Activated naive CD4-positive, alpha-beta T cell treated with anti-CD3 and anti-CD28 coated beads, Interleukin-2, amount 10 ng/mL, durations not matched to agents 7 days and 5 days (primary cell): ENCODE measurements around the gene CD99.
A peak's percentile ranks its signal among the peaks of the same experiment; 100 is the strongest.
"Not testable (repeated sequence)": the region's sequence is repeated elsewhere in the genome, so short reads cannot be mapped to it uniquely, and the experiment has no call there.

Source experiments
- CTCF ChIA-PET: fragments of 350-600 bp; sonication (Branson Sonifier 250); formaldehyde crosslinking; loops from one replicate; lab custom pipeline; 2021; ENCODE audit warnings: antibody characterized with exemption; lab: Charles Lee
- DNase-seq: peaks from one replicate; pipeline ENCODE4 v3.0.0-alpha.2; 2020
- H3K27ac Mint-ChIP-seq: one replicate; pipeline ENCODE4 v1.8.0; 2021; ENCODE audit warnings: mild to moderate bottlenecking, moderate library complexity, mixed read lengths
- H3K27me3 Mint-ChIP-seq: one replicate; pipeline ENCODE4 v1.8.0; 2021; ENCODE audit warnings: mild to moderate bottlenecking, mixed read lengths
- H3K36me3 Mint-ChIP-seq: one replicate; pipeline ENCODE4 v1.8.0; 2021; ENCODE audit warnings: mixed read lengths
- H3K4me1 Mint-ChIP-seq: one replicate; pipeline ENCODE4 v1.8.0; 2021; ENCODE audit warnings: mixed read lengths
- H3K4me3 Mint-ChIP-seq: one replicate; pipeline ENCODE4 v1.8.0; 2021; ENCODE audit warnings: mild to moderate bottlenecking, moderate library complexity, mixed read lengths
- H3K9me3 Mint-ChIP-seq: one replicate; pipeline ENCODE4 v1.8.0; 2021; ENCODE audit warnings: mixed read lengths

Gene CD99

GRCh38 chrX:2715066-2715600 is 24.0 kb downstream of the CD99 start:
- H3K27me3 Mint-ChIP-seq: no peaks in the 10 kb centered on the region
- DNase-seq: no peak
- peak overlapping the region; percentile 25 for H3K27ac Mint-ChIP-seq
- H3K36me3 Mint-ChIP-seq: peaks cover 59% of the 10 kb centered on the region
- CTCF ChIA-PET: no interaction called here
- H3K4me1 Mint-ChIP-seq: peaks cover 61% of the 10 kb centered on the region
- no peak overlapping the region for H3K4me3 Mint-ChIP-seq
- no peaks in the 10 kb centered on the region for H3K9me3 Mint-ChIP-seq

GRCh38 chrX:2717312-2717711 is 26.2 kb downstream of the CD99 start:
- peaks cover 46% of the 10 kb centered on the region for H3K4me1 Mint-ChIP-seq
- no peak overlapping the region for H3K4me3 Mint-ChIP-seq
- CTCF ChIA-PET: no interaction called here
- H3K27me3 Mint-ChIP-seq: no peaks in the 10 kb centered on the region
- peak overlapping the region; percentile 39 for H3K27ac Mint-ChIP-seq
- no peaks in the 10 kb centered on the region for H3K9me3 Mint-ChIP-seq
- H3K36me3 Mint-ChIP-seq: peaks cover 61% of the 10 kb centered on the region
- no peak for DNase-seq

- CTCF ChIA-PET: no interaction called here
Observed at GRCh38 chrX:2718821-2719220, 27.7 kb downstream of the CD99 start.

GRCh38 chrX:2719774-2720447 is 28.8 kb downstream of the CD99 start:
- no peaks in the 10 kb centered on the region for H3K27me3 Mint-ChIP-seq
- H3K4me3 Mint-ChIP-seq: no peak overlapping the region
- DNase-seq: no peak
- H3K27ac Mint-ChIP-seq: no peak overlapping the region
- H3K4me1 Mint-ChIP-seq: peaks cover 34% of the 10 kb centered on the region
- no peaks in the 10 kb centered on the region for H3K9me3 Mint-ChIP-seq
- CTCF ChIA-PET: no interaction called here
- H3K36me3 Mint-ChIP-seq: peaks cover 76% of the 10 kb centered on the region

More at GRCh38 chrX:2718821-2719220, 27.7 kb downstream of the CD99 start:
- Mint-ChIP-seq H3K27ac (peak overlapping the region; percentile 33), H3K27me3 (no peaks in the 10 kb centered on the region), H3K9me3 (no peaks in the 10 kb centered on the region), H3K4me3 (no peak overlapping the region), H3K36me3 (peaks cover 76% of the 10 kb centered on the region), H3K4me1 (peaks cover 44% of the 10 kb centered on the region)
- DNase-seq: no peak

GRCh38 chrX:2723286-2723879 is 32.3 kb downstream of the CD99 start:
- DNase-seq: no peak
- Mint-ChIP-seq H3K36me3 (peaks cover 69% of the 10 kb centered on the region), H3K27ac (no peak overlapping the region), H3K4me3 (no peak overlapping the region), H3K27me3 (no peaks in the 10 kb centered on the region), H3K4me1 (peaks cover 3% of the 10 kb centered on the region), H3K9me3 (no peaks in the 10 kb centered on the region)
- CTCF ChIA-PET: no interaction called here

- CTCF ChIA-PET, DNase-seq, H3K27ac Mint-ChIP-seq, H3K4me3 Mint-ChIP-seq, H3K9me3 Mint-ChIP-seq, H3K4me1 Mint-ChIP-seq, H3K27me3 Mint-ChIP-seq: not testable (repeated sequence)
- peaks cover 64% of the 10 kb centered on the region for H3K36me3 Mint-ChIP-seq
Observed at GRCh38 chrX:2727264-2727663, 36.2 kb downstream of the CD99 start.

GRCh38 chrX:2732076-2732475 is 41.0 kb downstream of the CD99 start:
- no peak for DNase-seq
- Mint-ChIP-seq H3K36me3 (peaks cover 67% of the 10 kb centered on the region), H3K9me3 (peaks cover 2% of the 10 kb centered on the region), H3K27me3 (no peaks in the 10 kb centered on the region), H3K27ac (no peak overlapping the region), H3K4me3 (no peak overlapping the region), H3K4me1 (no peaks in the 10 kb centered on the region)
- CTCF ChIA-PET: no interaction called here

GRCh38 chrX:2732649-2733048 is 41.6 kb downstream of the CD99 start:
- H3K27me3 Mint-ChIP-seq: no peaks in the 10 kb centered on the region
- H3K4me1 Mint-ChIP-seq: no peaks in the 10 kb centered on the region
- H3K27ac Mint-ChIP-seq: peak overlapping the region; percentile 47
- H3K36me3 Mint-ChIP-seq: peaks cover 64% of the 10 kb centered on the region
- CTCF ChIA-PET: no interaction called here
- no peak overlapping the region for H3K4me3 Mint-ChIP-seq
- peaks cover 2% of the 10 kb centered on the region for H3K9me3 Mint-ChIP-seq
- DNase-seq: no peak

- no peak overlapping the region for H3K27ac Mint-ChIP-seq
Observed at GRCh38 chrX:2733286-2733685, 42.2 kb downstream of the CD99 start.

GRCh38 chrX:2735270-2735669 is 44.2 kb downstream of the CD99 start:
- peaks cover 2% of the 10 kb centered on the region for H3K9me3 Mint-ChIP-seq
- H3K4me1 Mint-ChIP-seq: no peaks in the 10 kb centered on the region
- CTCF ChIA-PET: no interaction called here
- H3K27ac Mint-ChIP-seq: no peak overlapping the region
- peaks cover 59% of the 10 kb centered on the region for H3K36me3 Mint-ChIP-seq
- no peak overlapping the region for H3K4me3 Mint-ChIP-seq
- DNase-seq: no peak
- H3K27me3 Mint-ChIP-seq: no peaks in the 10 kb centered on the region

More at GRCh38 chrX:2733286-2733685, 42.2 kb downstream of the CD99 start:
- H3K9me3 Mint-ChIP-seq: peaks cover 2% of the 10 kb centered on the region
- H3K4me1 Mint-ChIP-seq: no peaks in the 10 kb centered on the region
- no peak for DNase-seq
- H3K4me3 Mint-ChIP-seq: no peak overlapping the region
- CTCF ChIA-PET: no interaction called here
- no peaks in the 10 kb centered on the region for H3K27me3 Mint-ChIP-seq
- peaks cover 64% of the 10 kb centered on the region for H3K36me3 Mint-ChIP-seq

GRCh38 chrX:2740672-2741071 is 49.6 kb downstream of the CD99 start:
- Mint-ChIP-seq H3K27me3 (no peaks in the 10 kb centered on the region), H3K9me3 (no peaks in the 10 kb centered on the region), H3K27ac (no peak overlapping the region), H3K4me3 (no peak overlapping the region), H3K36me3 (peaks cover 51% of the 10 kb centered on the region), H3K4me1 (no peaks in the 10 kb centered on the region)
- CTCF ChIA-PET: no interaction called here
- DNase-seq: no peak

GRCh38 chrX:2741386-2741785 is 50.3 kb downstream of the CD99 start:
- Mint-ChIP-seq H3K4me1 (no peaks in the 10 kb centered on the region), H3K27me3 (no peaks in the 10 kb centered on the region), H3K36me3 (peaks cover 46% of the 10 kb centered on the region), H3K9me3 (no peaks in the 10 kb centered on the region), H3K27ac (no peak overlapping the region), H3K4me3 (no peak overlapping the region)
- CTCF ChIA-PET: no interaction called here
- DNase-seq: no peak

GRCh38 chrX:2746250-2746649 is 55.2 kb downstream of the CD99 start:
- H3K4me3 Mint-ChIP-seq, H3K27ac Mint-ChIP-seq, H3K4me1 Mint-ChIP-seq, DNase-seq, H3K9me3 Mint-ChIP-seq, CTCF ChIA-PET: not testable (repeated sequence)
- Mint-ChIP-seq H3K27me3 (peaks cover 12% of the 10 kb centered on the region), H3K36me3 (peaks cover 21% of the 10 kb centered on the region)

GRCh38 chrX:2748171-2748814 is 57.2 kb downstream of the CD99 start:
- H3K27me3 Mint-ChIP-seq: peaks cover 19% of the 10 kb centered on the region
- H3K4me3 Mint-ChIP-seq: no peak overlapping the region
- CTCF ChIA-PET: no interaction called here
- DNase-seq: no peak
- no peak overlapping the region for H3K27ac Mint-ChIP-seq
- peaks cover 8% of the 10 kb centered on the region for H3K36me3 Mint-ChIP-seq
- no peaks in the 10 kb centered on the region for H3K9me3 Mint-ChIP-seq
- H3K4me1 Mint-ChIP-seq: no peaks in the 10 kb centered on the region

GRCh38 chrX:2748815-2749188 is 57.7 kb downstream of the CD99 start:
- H3K27ac Mint-ChIP-seq: no peak overlapping the region

More at GRCh38 chrX:2748815-2749188, 57.7 kb downstream of the CD99 start:
- no peaks in the 10 kb centered on the region for H3K9me3 Mint-ChIP-seq
- H3K36me3 Mint-ChIP-seq: peaks cover 3% of the 10 kb centered on the region
- CTCF ChIA-PET: no interaction called here
- no peak for DNase-seq
- H3K4me1 Mint-ChIP-seq: no peaks in the 10 kb centered on the region
- H3K4me3 Mint-ChIP-seq: no peak overlapping the region
- H3K27me3 Mint-ChIP-seq: peaks cover 19% of the 10 kb centered on the region
